ENCODE data around the gene AVP. TPM values are rescaled to one million over a fixed set of nuclear protein-coding genes. Genes with fewer than 3 reads are reported as not detected.

Gene AVP, protein sequence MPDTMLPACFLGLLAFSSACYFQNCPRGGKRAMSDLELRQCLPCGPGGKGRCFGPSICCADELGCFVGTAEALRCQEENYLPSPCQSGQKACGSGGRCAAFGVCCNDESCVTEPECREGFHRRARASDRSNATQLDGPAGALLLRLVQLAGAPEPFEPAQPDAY
- total RNA-seq = not detected
- long read RNA-seq = 0 reads

DNA sequence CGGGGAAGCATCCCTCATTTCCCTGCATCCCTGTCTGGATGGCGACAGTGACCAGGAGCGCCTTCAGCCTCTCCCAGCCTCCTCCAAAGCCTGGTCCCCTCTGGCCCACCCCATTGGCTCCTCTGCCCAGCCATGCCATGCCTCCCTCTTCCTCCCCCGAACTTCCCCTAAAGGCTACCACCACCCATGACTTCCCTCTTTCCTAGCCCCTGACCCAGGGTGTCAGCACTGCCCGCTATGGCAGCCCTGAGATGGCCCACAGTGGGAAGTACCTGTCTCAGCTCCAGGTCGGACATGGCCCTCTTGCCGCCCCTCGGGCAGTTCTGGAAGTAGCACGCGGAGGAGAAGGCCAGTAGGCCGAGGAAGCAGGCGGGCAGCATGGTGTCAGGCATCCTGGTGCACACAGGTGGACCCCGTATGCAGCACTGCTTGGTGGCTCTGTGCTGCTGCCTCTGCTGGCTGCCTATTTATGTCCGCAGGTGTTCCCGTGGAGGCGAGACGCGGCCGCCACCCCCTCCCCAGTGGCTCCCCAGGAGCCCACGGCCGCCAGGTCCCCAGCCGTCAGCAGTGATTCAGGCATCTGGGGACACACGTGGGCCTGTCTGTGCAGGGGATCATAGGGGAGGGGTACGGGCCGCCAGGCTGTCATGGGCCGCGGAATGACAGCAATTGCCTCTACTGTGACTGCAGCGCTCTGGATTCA lies at the start of gene AVP:
TSS of gene AVP (minus strand) at position 442 of the 703 bp plus-strand sequence. CDS start at position 392, 50 bp downstream.
- Histone ChIP-seq H3K27ac (no peak within 1 kb of the TSS), H3K36me3 (no peaks in the 10 kb centered on the region), H3K27me3 (ENCODE audit: low read depth) (peaks cover 52% of the 10 kb centered on the region), H3K9me3 (no peaks in the 10 kb centered on the region), H3K4me3 (no peak within 1 kb of the TSS), H3K4me1 (peaks cover 16% of the 10 kb centered on the region)
- DNase-seq (no peak), ATAC-seq (peak; percentile 25 to 34)
- intact Hi-C loops (cut with DNase I) = no loop called here
- TF ChIP-seq, protein P1, sequence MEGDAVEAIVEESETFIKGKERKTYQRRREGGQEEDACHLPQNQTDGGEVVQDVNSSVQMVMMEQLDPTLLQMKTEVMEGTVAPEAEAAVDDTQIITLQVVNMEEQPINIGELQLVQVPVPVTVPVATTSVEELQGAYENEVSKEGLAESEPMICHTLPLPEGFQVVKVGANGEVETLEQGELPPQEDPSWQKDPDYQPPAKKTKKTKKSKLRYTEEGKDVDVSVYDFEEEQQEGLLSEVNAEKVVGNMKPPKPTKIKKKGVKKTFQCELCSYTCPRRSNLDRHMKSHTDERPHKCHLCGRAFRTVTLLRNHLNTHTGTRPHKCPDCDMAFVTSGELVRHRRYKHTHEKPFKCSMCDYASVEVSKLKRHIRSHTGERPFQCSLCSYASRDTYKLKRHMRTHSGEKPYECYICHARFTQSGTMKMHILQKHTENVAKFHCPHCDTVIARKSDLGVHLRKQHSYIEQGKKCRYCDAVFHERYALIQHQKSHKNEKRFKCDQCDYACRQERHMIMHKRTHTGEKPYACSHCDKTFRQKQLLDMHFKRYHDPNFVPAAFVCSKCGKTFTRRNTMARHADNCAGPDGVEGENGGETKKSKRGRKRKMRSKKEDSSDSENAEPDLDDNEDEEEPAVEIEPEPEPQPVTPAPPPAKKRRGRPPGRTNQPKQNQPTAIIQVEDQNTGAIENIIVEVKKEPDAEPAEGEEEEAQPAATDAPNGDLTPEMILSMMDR (IDR thresholded peaks at IDR 0.05) = no peak

DNA sequence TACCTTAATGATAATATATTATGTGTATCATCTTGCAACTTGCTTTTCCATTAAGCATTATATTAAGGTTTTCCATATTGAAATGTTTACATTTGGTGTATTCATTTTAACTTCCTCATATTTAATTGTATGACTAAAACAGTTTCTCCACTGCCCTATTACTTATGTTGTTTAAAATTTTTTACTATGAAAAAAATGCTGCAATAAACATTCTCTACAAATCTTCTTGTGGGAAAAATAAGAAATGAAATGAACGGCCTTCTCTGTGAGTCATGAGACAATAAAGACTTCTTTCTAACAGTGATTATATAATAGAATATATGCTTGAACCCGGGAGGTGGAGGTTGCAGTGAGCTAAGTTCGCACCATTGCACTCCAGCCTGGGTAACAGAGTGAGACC lies 49.6 kb upstream of the AVP start:
- no peak overlapping the region for H3K27ac ChIP-seq
- no peaks in the 10 kb centered on the region for H3K9me3 ChIP-seq
- intact Hi-C loops (cut with DNase I) = no loop called here
- TF ChIP-seq, protein P1 (IDR thresholded peaks at IDR 0.05) = no peak
- H3K4me1 ChIP-seq = no peaks in the 10 kb centered on the region
- H3K36me3 ChIP-seq = no peaks in the 10 kb centered on the region
- H3K4me3 ChIP-seq = no peak overlapping the region
- DNase-seq = no peak
- ATAC-seq = no peak
- no peaks in the 10 kb centered on the region for H3K27me3 ChIP-seq (ENCODE audit: low read depth)

DNA sequence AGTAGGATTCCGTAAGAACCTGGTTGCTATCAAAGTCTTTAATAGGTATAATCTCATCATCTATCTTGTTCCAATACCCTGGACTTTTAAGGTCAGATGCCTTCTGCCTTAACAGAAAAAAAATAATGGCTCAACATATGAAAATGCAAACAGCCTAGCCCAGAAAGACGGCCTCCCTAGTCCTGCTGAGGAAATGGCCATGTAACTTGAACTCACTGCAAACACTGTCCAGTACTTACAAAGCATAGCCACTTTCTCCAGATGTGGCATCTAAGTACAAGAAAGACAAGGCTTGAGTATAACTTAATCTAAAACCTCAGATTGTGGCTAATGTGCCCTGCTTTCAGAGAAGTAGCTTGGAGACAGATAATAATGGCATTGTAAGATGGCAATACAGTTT lies 48.6 kb upstream of the AVP start:
- intact Hi-C loops (cut with DNase I) = no loop called here
- Histone ChIP-seq H3K4me3 (no peak overlapping the region), H3K36me3 (no peaks in the 10 kb centered on the region), H3K27me3 (ENCODE audit: low read depth) (no peaks in the 10 kb centered on the region), H3K27ac (no peak overlapping the region), H3K4me1 (no peaks in the 10 kb centered on the region), H3K9me3 (no peaks in the 10 kb centered on the region)
- ATAC-seq = no peak
- TF ChIP-seq, protein P1 (IDR thresholded peaks at IDR 0.05) = no peak
- DNase-seq = no peak

DNA sequence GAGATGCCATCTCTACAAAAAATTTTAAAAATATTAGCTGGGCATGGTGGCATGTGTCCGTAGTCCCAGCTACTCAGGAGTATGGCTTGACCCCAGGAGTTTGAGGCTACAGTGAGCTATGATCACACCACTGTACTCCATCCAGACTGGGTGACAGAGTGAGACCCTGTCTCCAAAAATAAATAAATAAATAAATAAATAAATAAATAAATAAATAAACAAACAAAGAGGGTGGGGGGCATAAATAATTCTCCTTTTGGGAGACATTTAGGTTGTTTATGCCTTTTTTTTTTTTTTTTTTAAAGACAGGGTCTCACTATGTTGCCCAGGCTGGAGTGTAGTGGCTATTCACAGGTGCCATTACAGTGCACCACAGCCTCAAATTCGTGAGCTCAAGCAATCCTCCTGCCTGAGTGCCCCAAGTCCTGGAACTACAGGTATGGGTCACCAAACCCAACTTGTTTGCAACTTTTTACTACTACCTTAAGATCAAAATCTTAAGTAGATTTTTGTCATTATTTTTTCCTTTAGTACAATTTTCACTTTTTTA lies 45.6 kb upstream of the AVP start:
- no peaks in the 10 kb centered on the region for H3K27me3 ChIP-seq (ENCODE audit: low read depth)
- H3K4me1 ChIP-seq = no peaks in the 10 kb centered on the region
- no peaks in the 10 kb centered on the region for H3K9me3 ChIP-seq
- no peak for DNase-seq
- TF ChIP-seq, protein P1 (IDR thresholded peaks at IDR 0.05) = no peak
- ATAC-seq = no peak
- no peak overlapping the region for H3K4me3 ChIP-seq
- H3K36me3 ChIP-seq = no peaks in the 10 kb centered on the region
- H3K27ac ChIP-seq = no peak overlapping the region
- intact Hi-C loops (cut with DNase I) = no loop called here

DNA sequence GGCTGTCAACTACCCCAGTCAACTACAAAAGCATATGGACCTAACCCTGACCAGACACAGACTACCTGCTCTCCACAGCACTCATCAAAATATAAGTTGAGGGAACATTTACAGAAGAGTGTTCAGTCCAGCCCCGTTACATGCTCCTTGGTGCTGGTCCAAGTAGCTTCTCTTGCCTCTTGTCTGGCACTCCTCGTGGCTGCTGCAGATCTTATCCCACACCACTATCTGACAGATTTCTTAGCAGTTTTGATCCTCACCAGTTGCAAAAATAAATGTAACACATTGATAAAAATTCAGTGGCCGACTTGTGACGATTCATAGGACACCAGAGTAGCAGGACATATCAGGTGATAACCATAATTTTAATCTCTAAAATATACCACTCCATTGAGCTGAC lies 44.6 kb upstream of the AVP start:
- no peak for ATAC-seq
- TF ChIP-seq, protein P1 (IDR thresholded peaks at IDR 0.05) = no peak
- Histone ChIP-seq H3K4me1 (no peaks in the 10 kb centered on the region), H3K4me3 (no peak overlapping the region), H3K27ac (no peak overlapping the region), H3K36me3 (no peaks in the 10 kb centered on the region), H3K27me3 (ENCODE audit: low read depth) (no peaks in the 10 kb centered on the region), H3K9me3 (no peaks in the 10 kb centered on the region)
- intact Hi-C loops (cut with DNase I) = no loop called here
- no peak for DNase-seq
